Muscle layer of duodenum (tissue), 2 donors: ENCODE data around the gene C1orf105.

ENCODE experiments used
- H3K27ac ChIP-seq: one replicate; pipeline ENCODE4 v1.7.0; 2013; ENCODE audit warnings: mild to moderate bottlenecking, low read length
- H3K27me3 ChIP-seq: one replicate; pipeline ENCODE4 v1.7.0; 2013; ENCODE audit warnings: low read depth, mild to moderate bottlenecking, control low read depth, low read length
- H3K36me3 ChIP-seq, 2 donors: one replicate each; pipeline ENCODE4 v1.7.0; 2013; ENCODE audit warnings: low read length in 2 of 2, control low read depth in 1 of 2, mild to moderate bottlenecking in 1 of 2; ENCODE audit not compliant: insufficient read depth in 2 of 2, control insufficient read depth in 1 of 2
- H3K4me1 ChIP-seq, 2 donors: one replicate each; pipeline ENCODE4 v1.7.0; 2013; ENCODE audit warnings: low read length in 2 of 2, mild to moderate bottlenecking in 2 of 2, control low read depth in 1 of 2, moderate library complexity in 1 of 2; ENCODE audit not compliant: insufficient read depth in 2 of 2, control insufficient read depth in 1 of 2
- H3K4me3 ChIP-seq, 2 donors: one replicate each; pipeline ENCODE4 v1.7.0; 2013; ENCODE audit warnings: low read length in 2 of 2, low read depth in 1 of 2, mild to moderate bottlenecking in 1 of 2
- H3K9me3 ChIP-seq, 2 donors: one replicate each; pipeline ENCODE4 v1.7.0; 2013; ENCODE audit warnings: low read length in 2 of 2, control low read depth in 1 of 2, mild to moderate bottlenecking in 1 of 2; ENCODE audit not compliant: control insufficient read depth in 1 of 2
- donor health status: healthy.

C1orf105 gene

DNA sequence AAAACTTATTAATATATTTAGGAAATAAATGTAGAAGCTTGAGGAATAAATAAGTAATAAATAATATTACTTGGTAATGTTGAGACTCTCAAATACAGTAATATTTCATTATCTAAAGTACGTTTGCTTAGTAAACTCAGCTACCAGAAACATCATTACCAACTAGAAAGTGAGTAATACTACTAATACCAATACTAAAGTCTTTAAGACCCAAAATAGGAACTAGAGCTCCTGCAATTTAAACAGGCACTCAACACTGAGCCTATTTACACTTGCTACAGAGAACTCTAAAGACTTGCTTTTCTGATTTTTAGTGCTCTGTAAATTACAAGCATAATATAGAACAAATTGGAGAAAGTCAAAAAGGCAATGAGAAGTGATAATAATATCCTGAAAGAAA, 13.5 kb upstream of the C1orf105 start:
- no peak overlapping the region for H3K4me3 ChIP-seq
- no peaks in the 10 kb centered on the region for H3K27me3 ChIP-seq
- H3K4me1 ChIP-seq: no peaks in the 10 kb centered on the region
- no peaks in the 10 kb centered on the region for H3K9me3 ChIP-seq
- H3K27ac ChIP-seq: no peak overlapping the region
- H3K36me3 ChIP-seq: no peaks in the 10 kb centered on the region

- H3K9me3 ChIP-seq: no peaks in the 10 kb centered on the region
- H3K36me3 ChIP-seq: no peaks in the 10 kb centered on the region
- H3K27me3 ChIP-seq: no peaks in the 10 kb centered on the region
Observed at GRCh38 chr1:172408958-172409357, 11.5 kb upstream of the C1orf105 start.

GRCh38 chr1:172410027-172410426, 10.5 kb upstream of the C1orf105 start:
- no peaks in the 10 kb centered on the region for H3K4me1 ChIP-seq
- H3K4me3 ChIP-seq: no peak overlapping the region
- H3K9me3 ChIP-seq: no peaks in the 10 kb centered on the region
- H3K27me3 ChIP-seq: no peaks in the 10 kb centered on the region
- no peaks in the 10 kb centered on the region for H3K36me3 ChIP-seq
- no peak overlapping the region for H3K27ac ChIP-seq

More at GRCh38 chr1:172408958-172409357, 11.5 kb upstream of the C1orf105 start:
- Histone ChIP-seq H3K4me3 (no peak overlapping the region), H3K27ac (no peak overlapping the region), H3K4me1 (no peaks in the 10 kb centered on the region)

DNA sequence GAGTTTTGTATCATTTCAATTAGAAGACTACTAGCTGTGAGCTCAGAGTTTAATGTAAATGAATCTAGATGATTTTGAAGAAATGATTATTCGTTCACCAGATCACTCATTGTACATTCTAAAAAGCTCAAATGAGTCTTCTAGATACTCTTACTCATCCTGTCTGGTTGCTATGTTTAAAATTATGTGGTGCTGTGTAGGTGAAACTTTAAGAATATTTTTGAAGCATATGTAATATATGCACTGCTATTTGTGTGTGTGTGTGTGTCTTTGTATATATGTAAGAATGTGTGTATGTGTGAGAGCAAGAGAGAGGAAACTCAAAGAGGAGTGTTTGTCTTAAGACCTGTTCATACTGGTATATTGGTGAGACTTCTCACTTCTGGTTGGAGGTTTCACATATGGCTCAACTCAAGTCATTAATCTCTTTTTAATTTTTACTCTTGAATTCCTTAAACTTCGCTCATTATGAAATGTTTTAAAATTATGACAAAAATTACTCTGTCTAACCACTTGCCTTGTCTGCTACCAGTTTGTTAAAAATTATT, 8.6 kb upstream of the C1orf105 start:
- Histone ChIP-seq H3K36me3 (no peaks in the 10 kb centered on the region), H3K4me3 (no peak overlapping the region), H3K9me3 (no peaks in the 10 kb centered on the region), H3K27ac (no peak overlapping the region), H3K27me3 (no peaks in the 10 kb centered on the region), H3K4me1 (no peaks in the 10 kb centered on the region)

- Histone ChIP-seq H3K9me3 (no peaks in the 10 kb centered on the region), H3K4me1 (no peaks in the 10 kb centered on the region), H3K27ac (no peak overlapping the region), H3K36me3 (no peaks in the 10 kb centered on the region), H3K27me3 (no peaks in the 10 kb centered on the region), H3K4me3 (no peak overlapping the region)
Observed at GRCh38 chr1:172414331-172414730, 6.2 kb upstream of the C1orf105 start.

GRCh38 chr1:172416496-172417035, 3.9 kb upstream of the C1orf105 start:
- Histone ChIP-seq H3K36me3 (no peaks in the 10 kb centered on the region), H3K27ac (no peak overlapping the region), H3K4me1 (no peaks in the 10 kb centered on the region), H3K27me3 (no peaks in the 10 kb centered on the region), H3K4me3 (no peak overlapping the region), H3K9me3 (no peaks in the 10 kb centered on the region)

DNA sequence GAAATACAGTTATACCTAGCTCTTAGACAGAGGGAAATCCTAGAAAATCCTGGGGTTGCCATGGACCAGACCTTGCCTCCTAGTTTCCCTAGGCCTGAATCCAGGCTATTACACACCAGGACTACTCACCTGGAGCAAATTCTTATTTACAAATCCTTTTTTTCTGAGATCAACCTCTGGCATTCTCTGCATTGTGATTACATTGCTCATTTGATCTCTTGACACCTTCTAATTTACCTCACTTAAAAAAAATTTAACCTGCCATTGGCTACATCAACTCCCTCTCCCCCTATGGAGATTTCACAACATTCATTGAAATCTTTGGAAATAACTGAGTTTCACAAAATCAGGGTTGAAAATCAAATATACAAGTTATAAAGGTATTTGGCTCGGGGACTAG, 2.9 kb upstream of the C1orf105 start:
- Histone ChIP-seq H3K4me1 (no peaks in the 10 kb centered on the region), H3K4me3 (no peak overlapping the region), H3K27me3 (no peaks in the 10 kb centered on the region), H3K27ac (no peak overlapping the region), H3K9me3 (no peaks in the 10 kb centered on the region), H3K36me3 (no peaks in the 10 kb centered on the region)

DNA sequence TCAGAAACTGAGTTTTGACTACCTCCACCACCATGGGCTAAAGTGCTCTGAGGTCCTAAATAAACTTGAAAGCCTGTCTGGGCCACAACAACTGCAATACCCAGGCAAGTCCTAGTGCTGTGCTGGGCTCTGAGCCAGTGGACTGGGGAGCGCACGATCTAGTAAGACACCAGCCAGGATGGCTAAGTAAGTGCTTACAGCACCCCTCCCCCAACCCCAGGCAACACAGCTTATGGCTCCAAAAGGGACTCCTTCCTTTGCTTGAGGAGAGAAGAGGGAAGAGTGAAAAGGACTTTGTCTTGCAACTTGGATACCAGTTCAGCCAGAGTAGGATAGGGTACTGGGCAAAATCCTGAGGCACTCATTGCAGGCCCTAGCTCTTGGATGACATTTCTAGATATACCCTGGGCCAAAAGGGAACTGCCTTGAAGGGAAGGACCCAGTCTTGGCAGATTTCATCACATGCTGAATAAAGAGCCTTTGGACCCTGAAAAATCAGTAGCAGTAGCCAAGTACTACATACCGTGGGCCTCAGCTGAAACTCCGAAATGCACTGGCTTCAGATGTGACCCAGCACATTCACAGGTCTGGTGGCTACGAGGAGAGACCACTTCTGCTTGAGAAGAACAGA, 1.6 kb downstream of the C1orf105 start:
- Histone ChIP-seq H3K4me1 (no peaks in the 10 kb centered on the region), H3K27me3 (no peaks in the 10 kb centered on the region), H3K9me3 (no peaks in the 10 kb centered on the region), H3K36me3 (no peaks in the 10 kb centered on the region), H3K4me3 (no peak overlapping the region), H3K27ac (no peak overlapping the region)

DNA sequence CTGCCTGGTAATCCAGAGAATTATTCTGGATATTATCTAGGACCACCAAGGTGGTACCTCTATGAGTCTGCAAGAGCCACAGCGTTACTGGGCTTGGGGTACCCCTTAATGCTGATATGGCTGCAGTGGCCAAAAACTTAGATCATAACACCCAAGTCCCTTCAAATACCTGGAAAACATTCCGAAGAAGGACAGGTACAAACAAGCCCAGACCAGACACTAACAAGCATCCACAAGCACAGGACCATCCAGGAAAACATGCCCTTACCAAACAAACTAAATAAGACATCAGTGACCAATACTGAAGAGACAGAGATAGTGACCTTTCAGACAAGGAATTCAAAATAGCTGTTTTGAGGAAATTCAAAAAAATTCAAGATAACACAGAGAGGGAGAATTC, 2.9 kb downstream of the C1orf105 start:
- Histone ChIP-seq H3K27ac (no peak overlapping the region), H3K4me1 (no peaks in the 10 kb centered on the region), H3K4me3 (no peak overlapping the region), H3K27me3 (no peaks in the 10 kb centered on the region), H3K36me3 (no peaks in the 10 kb centered on the region), H3K9me3 (no peaks in the 10 kb centered on the region)

- Histone ChIP-seq H3K4me1 (no peaks in the 10 kb centered on the region), H3K27me3 (no peaks in the 10 kb centered on the region), H3K9me3 (no peaks in the 10 kb centered on the region), H3K27ac (no peak overlapping the region), H3K4me3 (no peak overlapping the region), H3K36me3 (no peaks in the 10 kb centered on the region)
Observed at GRCh38 chr1:172425339-172425738, 4.9 kb downstream of the C1orf105 start.

DNA sequence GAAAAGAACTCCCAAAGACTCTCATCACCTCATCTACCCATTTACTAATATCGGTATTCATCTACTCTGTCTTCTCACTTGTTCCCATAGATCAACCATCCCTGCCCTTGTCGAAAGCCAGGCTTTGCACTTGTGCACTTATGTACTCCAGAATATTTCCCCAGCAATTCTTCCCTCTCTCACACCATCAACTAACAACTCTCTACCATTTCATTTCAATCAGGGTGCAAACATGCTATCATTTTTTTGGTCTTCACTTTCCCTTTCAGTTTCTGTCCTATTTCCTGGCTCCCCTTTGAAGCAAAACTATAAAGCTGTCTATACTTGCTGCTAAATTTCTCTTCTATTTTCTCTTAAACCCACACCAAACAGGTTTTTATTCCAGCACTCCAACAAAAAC, 6.7 kb downstream of the C1orf105 start:
- Histone ChIP-seq H3K27me3 (no peaks in the 10 kb centered on the region), H3K9me3 (no peaks in the 10 kb centered on the region), H3K36me3 (no peaks in the 10 kb centered on the region), H3K4me1 (no peaks in the 10 kb centered on the region), H3K27ac (no peak overlapping the region), H3K4me3 (no peak overlapping the region)
